SKM-1 (cell line): ENCODE data around the gene COL1A1.

ENCODE experiments used
- DNase-seq: peaks from one replicate; lab custom pipeline; 2025; ENCODE audit not compliant: unreplicated experiment; lab: John Stamatoyannopoulos, UW

COL1A1 gene

DNA sequence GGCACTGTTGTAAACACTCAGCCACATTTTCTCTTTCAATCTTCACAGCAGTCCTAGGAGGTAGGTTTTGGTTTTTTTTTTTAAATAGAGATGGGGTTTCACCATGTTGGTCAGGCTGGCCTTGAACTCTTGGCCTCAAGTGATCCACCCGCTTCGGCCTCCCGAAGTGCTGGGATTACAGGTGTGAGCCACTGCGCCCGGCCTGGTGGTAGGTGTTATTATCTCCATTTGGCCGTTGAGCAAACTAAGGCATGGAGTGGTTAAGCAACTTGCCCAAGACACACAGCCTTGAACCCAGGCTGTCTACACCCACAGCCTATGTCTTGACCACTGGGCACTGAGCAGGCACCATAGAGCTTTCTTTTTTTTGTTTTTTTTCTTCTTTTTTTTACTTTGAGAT is 27.0 kb downstream of the COL1A1 start:
- DNase-seq, result no peak

DNA sequence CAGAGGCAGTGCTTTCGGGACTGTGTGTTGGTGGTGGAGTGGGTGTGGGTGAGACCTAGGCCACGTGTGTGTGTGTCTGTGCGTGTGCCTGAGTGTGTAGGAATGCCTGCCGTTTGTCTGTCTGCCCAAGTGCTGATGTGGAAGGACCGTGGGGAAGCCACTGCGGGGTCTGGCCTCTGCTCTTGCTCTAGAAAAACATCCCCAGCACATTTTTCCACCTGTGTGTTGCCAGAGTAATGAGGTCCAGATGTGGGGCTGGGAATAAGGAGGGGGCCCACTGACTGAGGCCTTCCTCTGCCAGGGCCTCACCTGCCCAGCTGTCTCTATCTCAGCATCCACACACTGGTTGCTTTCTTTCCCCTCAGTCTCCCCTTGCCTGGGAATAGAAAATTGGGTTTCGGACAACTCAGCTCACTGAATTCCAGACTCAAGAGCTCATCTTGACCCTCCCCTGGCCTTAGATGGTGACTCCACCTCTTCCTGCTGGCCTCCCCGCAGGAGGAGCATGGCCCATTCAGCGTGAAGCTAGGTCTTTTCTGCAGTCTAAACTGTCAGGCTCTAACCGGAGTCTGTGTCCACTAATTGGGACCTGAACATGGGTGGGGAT is 28.0 kb downstream of the COL1A1 start:
- DNase-seq, result no peak

DNA sequence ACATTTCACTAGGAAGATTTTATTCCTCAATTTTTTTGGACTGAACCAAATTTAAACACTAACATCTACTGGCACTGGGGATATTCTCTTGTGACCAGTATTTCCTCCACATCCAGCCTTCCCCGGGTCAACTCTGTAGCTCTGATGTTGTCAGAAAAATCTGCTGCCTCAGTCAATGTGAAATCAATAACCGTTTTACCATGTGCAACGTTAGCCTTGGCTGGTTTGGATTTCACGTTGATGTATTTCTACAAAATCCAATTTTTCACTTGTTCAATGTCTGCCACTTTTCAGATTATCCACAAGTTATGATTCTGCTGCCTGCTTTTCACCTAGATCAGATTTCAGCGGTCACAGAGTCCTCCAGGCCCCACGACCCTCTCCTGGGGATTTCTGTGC is 28.5 kb downstream of the COL1A1 start:
- no peak for DNase-seq

DNA sequence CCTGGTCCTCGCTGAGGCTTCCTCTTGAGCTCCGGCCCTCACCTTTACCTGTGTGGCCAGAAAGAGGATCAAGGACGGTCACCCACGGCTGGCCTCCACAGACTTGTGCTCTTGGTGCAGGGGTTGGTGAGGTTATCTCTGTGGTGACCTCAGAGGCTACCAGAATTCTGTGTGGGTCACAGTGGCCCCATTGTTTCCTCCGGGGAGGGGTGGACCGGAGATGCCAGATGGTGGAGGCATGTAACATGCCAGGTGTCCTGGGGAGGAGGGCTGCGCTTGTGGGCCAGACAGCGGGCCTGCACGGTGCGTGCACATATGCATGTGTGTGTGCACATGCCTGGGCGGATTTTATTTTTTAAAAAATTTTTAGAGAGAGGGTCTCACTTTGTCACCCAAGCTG is 29.3 kb downstream of the COL1A1 start:
- no peak for DNase-seq

DNA sequence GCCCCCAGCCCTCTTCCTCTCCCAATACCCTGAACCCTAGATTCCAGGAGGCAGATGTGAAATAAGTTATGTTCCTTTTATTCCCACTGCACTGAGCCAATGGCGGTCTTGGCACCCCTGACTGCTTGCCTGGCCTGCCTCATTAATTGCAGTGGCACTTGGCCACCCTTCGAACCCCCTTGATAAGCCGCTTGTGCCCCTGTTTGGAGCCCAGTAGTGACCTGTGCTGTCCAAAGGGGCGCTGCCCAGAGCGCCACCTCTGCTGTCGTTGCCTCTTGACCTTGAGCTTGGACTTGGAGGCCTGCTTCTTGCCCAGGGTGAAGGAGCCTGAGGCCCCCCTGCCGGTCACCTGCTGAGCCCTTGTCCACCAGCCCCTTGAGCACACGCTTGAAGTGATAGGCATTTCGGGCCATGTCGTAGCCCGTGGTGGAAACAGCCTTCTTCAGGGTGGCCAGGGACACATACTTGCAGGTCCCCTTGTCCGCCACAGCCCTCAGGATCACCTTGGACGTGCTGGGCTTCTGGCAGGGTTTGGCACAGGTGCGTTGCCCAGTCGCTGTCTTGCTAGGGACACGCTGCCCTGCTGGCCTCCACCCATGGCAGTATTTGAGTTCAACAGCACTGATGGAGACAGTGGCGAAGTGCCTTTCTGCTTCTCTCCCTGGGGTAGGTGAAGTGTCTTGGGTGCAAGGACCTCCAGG is 29.9 kb downstream of the COL1A1 start:
- no peak for DNase-seq

DNA sequence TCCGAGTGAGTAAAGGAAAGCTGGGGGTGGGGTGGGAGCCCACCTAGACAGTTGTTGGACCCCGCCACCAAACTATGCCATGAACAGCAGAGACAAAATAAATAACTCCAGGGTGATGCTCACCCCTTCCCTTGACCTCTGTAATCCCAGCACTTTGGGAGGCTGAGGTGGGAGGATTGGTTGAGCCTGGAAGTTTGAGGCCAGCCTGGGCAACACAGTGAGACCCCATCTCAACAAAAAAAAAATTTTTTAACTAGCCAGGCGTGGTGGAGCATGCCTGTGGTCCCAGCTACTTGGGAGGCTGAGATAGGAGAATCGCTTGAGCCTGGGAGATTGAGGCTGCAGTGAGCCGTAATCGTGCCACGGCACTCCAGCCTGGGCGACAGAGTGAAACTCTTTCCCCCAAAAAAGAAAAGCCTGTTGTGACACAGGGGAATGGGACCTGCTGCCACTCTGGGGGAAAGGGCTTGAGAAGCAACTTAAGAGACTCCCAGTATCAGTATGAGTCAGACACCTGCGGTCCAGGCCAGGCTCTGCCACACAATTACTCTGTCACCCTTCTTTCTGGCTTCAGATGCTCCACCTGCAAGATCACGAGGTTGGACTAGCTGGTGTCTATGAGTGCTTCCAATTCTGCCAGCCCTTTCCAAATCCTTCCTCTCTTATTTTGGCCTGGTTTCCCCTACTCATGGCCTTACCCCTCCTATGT is 30.6 kb downstream of the COL1A1 start:
- no peak for DNase-seq

DNA sequence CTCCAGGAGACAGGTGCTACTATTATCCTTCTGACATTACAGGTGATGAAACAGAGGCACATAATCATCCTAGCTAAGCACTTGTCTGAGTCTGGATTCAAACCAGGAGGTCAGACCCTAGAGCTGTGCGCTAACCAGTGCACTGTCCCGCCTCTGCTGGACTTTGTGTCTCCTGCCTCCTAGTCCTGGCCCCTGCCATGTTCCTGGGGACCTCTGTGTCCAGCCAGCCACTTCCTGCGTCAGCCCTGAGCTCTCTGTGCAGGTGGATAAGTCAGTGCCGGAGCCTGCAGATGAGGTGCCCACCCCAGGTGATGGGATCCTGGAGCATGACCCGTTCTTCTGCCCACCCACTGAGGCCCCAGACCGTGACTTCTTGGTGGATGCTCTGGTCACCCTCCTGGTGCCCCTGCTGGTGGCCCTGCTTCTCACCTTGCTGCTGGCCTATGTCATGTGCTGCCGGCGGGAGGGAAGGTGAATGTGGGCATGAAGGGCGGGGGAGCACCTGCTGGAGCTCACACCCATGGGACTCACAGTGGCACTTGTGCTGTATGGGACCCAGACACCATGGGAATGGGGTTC is 31.5 kb downstream of the COL1A1 start:
- DNase-seq, result no peak

DNA sequence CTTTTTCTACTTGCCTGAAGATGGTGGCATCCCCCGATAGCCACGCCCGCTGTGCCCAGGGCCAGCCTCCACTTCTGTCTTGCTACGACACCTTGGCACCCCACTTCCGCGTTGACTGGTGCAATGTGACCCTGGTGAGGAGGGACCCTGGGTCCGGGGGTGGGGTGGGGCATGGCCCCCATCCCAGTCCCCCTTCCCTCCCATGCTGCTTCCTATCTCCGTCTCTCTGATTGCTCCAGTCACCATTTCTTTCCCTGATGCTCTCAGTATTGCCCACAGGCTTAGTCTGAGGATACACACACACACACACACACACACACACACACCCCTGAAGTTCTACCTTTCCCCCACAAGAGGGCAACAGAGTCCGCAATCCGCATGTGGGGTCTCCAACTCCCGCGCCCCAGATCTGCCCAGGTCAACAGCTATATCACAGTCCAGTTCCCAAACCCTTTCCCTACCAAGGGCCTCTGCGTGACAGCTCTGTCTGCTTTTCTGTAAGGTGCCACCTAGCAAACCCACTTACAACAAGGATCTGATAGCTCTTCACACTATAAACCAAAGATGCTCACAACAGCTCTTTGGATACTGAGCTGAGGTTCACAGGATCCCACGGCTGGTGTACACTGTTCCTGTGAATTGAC is 32.2 kb downstream of the COL1A1 start:
- DNase-seq, result peak; percentile 60

DNA sequence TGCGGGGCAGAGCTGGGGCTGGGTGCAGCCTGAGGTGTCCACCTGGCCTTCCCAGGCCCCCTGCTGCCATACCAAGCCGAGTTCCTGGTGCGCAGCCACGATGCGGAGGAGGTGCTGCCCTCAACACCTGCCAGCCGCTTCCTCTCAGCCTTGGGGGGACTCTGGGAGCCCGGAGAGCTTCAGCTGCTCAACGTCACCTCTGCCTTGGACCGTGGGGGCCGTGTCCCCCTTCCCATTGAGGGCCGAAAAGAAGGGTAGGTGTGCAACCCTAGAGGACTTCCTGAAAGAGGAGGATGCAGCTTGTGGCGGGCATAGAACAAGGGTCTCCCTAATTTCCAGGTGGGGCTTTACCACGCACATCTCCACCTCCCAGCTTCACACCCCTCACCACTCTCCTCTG is 33.1 kb downstream of the COL1A1 start:
- no peak for DNase-seq

DNA sequence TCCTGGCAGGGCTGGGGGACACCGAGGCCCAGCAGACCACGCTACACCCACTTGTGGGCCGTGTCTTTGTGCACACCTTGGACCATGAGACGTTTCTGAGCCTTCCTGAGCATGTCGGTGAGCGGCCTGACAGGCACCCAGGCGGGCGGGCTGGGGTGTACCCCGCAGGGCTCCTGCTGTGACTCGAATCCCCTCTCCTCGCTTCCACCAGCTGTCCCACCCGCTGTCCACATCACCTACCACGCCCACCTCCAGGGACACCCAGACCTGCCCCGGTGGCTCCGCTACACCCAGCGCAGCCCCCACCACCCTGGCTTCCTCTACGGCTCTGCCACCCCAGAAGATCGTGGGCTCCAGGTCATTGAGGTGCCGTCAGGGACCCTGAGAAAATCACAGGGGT is 34.1 kb downstream of the COL1A1 start:
- no peak for DNase-seq

DNA sequence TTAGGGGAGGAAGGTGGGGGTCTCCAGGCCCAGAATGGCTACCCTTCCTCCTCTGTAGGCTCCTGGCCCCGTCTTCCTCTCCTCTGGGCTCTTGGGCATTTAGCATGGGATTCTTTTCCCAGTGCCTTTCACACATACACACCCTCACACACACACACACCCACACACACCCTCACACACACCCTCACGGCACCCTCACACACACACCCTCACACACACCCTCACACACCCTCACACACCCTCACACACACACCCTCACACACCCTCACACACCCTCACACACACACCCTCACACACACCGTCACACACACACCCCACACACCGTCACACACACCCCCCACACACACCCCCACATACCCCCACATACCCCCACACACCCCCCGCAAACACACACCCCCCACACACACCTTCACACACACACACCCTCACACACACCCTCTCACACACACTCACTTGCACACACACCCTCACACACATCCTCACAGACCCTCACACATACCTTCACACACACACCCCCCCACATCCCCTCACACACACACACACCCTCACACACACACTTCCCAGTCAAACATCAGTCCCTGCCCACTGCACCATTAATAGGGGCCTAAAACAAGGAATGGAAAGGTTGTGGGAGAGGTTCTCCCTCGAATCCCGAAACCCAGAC is 34.8 kb downstream of the COL1A1 start:
- DNase-seq, result no peak

GRCh38 chr17:50165867-50166517 is 35.4 kb downstream of the COL1A1 start, which contains the start of gene SGCA:
TSS of gene SGCA (plus strand) at chr17:50166005. CDS start at chr17:50166041, 36 bp downstream.
- DNase-seq, result no peak

GRCh38 chr17:50165466-50165865 is 36.0 kb downstream of the COL1A1 start:
- DNase-seq, result no peak

- DNase-seq, result no peak
Measured at GRCh38 chr17:50165066-50165465, 36.4 kb downstream of the COL1A1 start.

- DNase-seq, result no peak
Measured at GRCh38 chr17:50164697-50164988, 36.8 kb downstream of the COL1A1 start.

GRCh38 chr17:50163843-50164696 is 37.4 kb downstream of the COL1A1 start:
- DNase-seq, result no peak

DNA sequence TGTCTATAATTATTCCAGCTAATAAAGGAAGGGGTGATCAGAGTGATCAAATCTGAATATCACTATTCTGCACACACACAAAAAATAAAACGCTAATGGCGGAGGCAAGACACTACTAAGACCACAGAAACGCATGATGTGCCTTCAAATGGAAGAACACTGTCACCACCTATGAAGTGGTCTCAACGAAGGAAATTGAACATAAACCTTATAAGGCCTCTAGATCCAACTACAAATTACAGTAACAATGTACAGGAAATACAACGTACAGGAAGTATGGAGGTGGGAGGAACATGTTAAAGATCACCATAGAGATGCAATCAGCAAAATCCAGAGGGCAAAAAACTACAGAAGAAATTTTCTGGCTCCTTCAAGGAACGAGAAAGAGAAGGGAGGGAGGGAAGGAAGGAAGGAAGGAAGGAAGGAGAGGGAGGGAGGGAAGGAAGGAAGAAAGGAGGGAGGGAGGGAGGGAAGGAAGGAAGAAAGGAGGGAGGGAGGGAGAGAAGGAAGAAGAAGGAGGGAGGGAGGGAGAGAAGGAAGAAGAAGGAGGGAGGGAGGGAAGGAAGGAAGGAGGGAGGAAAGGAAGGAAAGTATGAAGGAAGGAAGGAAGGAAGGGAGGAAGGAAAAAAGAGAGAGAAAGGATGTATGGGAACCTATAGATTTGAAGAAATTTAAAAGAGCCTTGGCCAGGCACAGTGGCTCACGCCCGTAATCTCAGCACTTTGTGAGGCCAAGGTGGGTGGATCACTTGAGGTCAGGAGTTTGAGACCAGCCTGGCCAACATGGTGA is 38.8 kb downstream of the COL1A1 start:
- no peak for DNase-seq

GRCh38 chr17:50161911-50162288 is 39.5 kb downstream of the COL1A1 start:
- DNase-seq, result no peak
